Endothelial cell of umbilical vein (primary cell): Measurements from ENCODE around the gene ADCY2. TPM values are rescaled to one million over a fixed set of nuclear protein-coding genes. Genes with fewer than 3 reads are reported as not detected.
A peak's percentile ranks its signal among the peaks of the same experiment; 100 is the strongest.

Experiments
- Bru-seq: library from RNA; stranded (reverse); fragments of 400-500 nt; gene quantifications from one replicate; lab custom pipeline; 2021; lab: Mats Ljungman, UMichigan
- BruChase-seq, 2 experiments: library from RNA; stranded (reverse); fragments of 400-500 nt; gene quantifications; one replicate each; lab custom pipeline; 2021; lab: Mats Ljungman, UMichigan
- BruUV-seq: library from RNA; stranded (reverse); fragments of 400-500 nt; replicated peaks from 2 replicates; lab custom pipeline; 2021; lab: Mats Ljungman, UMichigan
- CTCF ChIA-PET: fragments of 300-600, 350-600 bp; sonication (Branson Sonifier 250); formaldehyde crosslinking; loops from one replicate; lab custom pipeline; 2021; ENCODE audit warnings: antibody characterized with exemption, inconsistent platforms; lab: Charles Lee
- POLR2A ChIA-PET: fragments of 300-600, 350-600 bp; sonication (Branson Sonifier 250); formaldehyde crosslinking; loops from one replicate; lab custom pipeline; 2021; ENCODE audit warnings: antibody characterized with exemption, inconsistent platforms; lab: Charles Lee
- DNase-seq: peaks from one replicate; pipeline ENCODE4 v3.0.0-alpha.2; 2011; ENCODE audit warnings: low read depth, low spot score
- FAIRE-seq: peaks from 2 replicates; lab custom pipeline; 2011; peaks lifted over from hg19 to GRCh38; lab: Jason Lieb, UNC
- H2AFZ ChIP-seq: 2 replicates; pipeline ENCODE4 v1.6.0; 2012; ENCODE audit warnings: low read depth, low read length, control low read depth, inconsistent platforms
- H3K27ac ChIP-seq: 2 replicates; pipeline ENCODE4 v1.5.1; 2011; ENCODE audit warnings: low read depth, mild to moderate bottlenecking, control low read depth, low read length, moderate library complexity; ENCODE audit not compliant: insufficient read depth
- H3K27me3 ChIP-seq, 2 experiments: 2 replicates each; pipeline versions ENCODE4 v1.6.0 to v1.6.1; 2011; ENCODE audit warnings: low read length in 2 of 2, mixed read lengths in 1 of 2; ENCODE audit not compliant: control insufficient read depth in 2 of 2, insufficient read depth in 2 of 2
- H3K36me3 ChIP-seq, 2 experiments: 2 replicates in 1 of 2; 3 replicates in 1 of 2; pipeline ENCODE4 v1.5.1; 2011; ENCODE audit warnings: low read length in 2 of 2, mild to moderate bottlenecking in 1 of 2, moderate library complexity in 1 of 2; ENCODE audit not compliant: control insufficient read depth in 2 of 2, insufficient read depth in 2 of 2; ENCODE audit errors: extremely low read depth in 1 of 2
- H3K4me1 ChIP-seq: 3 replicates; pipeline ENCODE4 v1.5.1; 2011; ENCODE audit warnings: mild to moderate bottlenecking, low read length; ENCODE audit not compliant: control insufficient read depth, insufficient read depth; ENCODE audit errors: extremely low read depth
- H3K4me2 ChIP-seq: 2 replicates; pipeline ENCODE4 v1.6.1; 2011; ENCODE audit warnings: low read length, control low read depth, mixed read lengths; ENCODE audit not compliant: insufficient read depth
- H3K4me3 ChIP-seq, 3 experiments: fragments of 200-600 bp in 1 of 3; sonication (generic), shearing (Covaris generic) in 1 of 3; replicated peaks in 1 of 3; 2 replicates each; pipeline ENCODE4 v1.5.1; 2011 to 2016; ENCODE audit warnings: control low read depth in 3 of 3, low read length in 3 of 3, mild to moderate bottlenecking in 2 of 3, inconsistent platforms in 1 of 3, low read depth in 1 of 3, moderate library complexity in 1 of 3; ENCODE audit not compliant: insufficient read depth in 1 of 3
- H3K79me2 ChIP-seq: 2 replicates; pipeline ENCODE4 v1.6.0; 2012; ENCODE audit warnings: low read length, inconsistent platforms; ENCODE audit not compliant: control insufficient read depth, insufficient read depth
- H3K9ac ChIP-seq: replicated peaks from 2 replicates; pipeline ENCODE3; 2011; ENCODE audit warnings: low read length, control low read depth; ENCODE audit not compliant: insufficient read depth; ENCODE audit errors: extremely low read depth
- H3K9me1 ChIP-seq: replicated peaks from 3 replicates; pipeline ENCODE4 v1.6.0; 2011; ENCODE audit warnings: mild to moderate bottlenecking, low read length; ENCODE audit not compliant: control insufficient read depth, insufficient read depth; ENCODE audit errors: extremely low read depth
- H3K9me3 ChIP-seq: replicated peaks from 2 replicates; pipeline ENCODE4 v1.5.1; 2012; ENCODE audit warnings: low read length, inconsistent platforms; ENCODE audit not compliant: control insufficient read depth, insufficient read depth
- H4K20me1 ChIP-seq: replicated peaks from 2 replicates; pipeline ENCODE3; 2011; ENCODE audit warnings: mild to moderate bottlenecking, low read length; ENCODE audit not compliant: control insufficient read depth, insufficient read depth; ENCODE audit errors: extremely low read depth
- EZH2 ChIP-seq: IDR thresholded peaks from 2 replicates; pipeline ENCODE4 v1.6.1; 2012; ENCODE audit warnings: borderline replicate concordance, low read depth, mild to moderate bottlenecking, moderate library complexity, low read length, inconsistent platforms; ENCODE audit not compliant: severe bottlenecking
- FOS ChIP-seq: IDR thresholded peaks from 2 replicates; pipeline ENCODE4 v1.6.1; 2011; ENCODE audit warnings: mild to moderate bottlenecking, low read length, moderate library complexity, borderline replicate concordance; ENCODE audit not compliant: insufficient read depth
- dilution Hi-C: fragments of 300-500 bp; cut with MboI; formaldehyde crosslinking; loops from one replicate; pipeline ENCODE4 v1.15.0; 2019; ENCODE audit warnings: low sequenced_read_pairs; ENCODE audit not compliant: extremely low pct_ligation_motif_present
- intact Hi-C: fragments of 100-400 bp; cut with micrococcal nuclease; formaldehyde crosslinking; loops from one replicate; pipeline ENCODE4 v1.10.0; 2022
- long read RNA-seq: library from polyadenylated mRNA; stranded (forward); transcript quantifications from one replicate; pipeline ENCODE4 v2.0.0, GENCODE V29; 2021
- polyA minus RNA-seq, 3 experiments: library from RNA; depleted of rRNA, polyadenylated mRNA; stranded (reverse); fragments of >200 nt; gene quantifications; 1 replicate in 1 of 3; 2 replicates in 2 of 3; pipeline ENCODE4 v1.2.3, GENCODE V29; 2011
- polyA plus RNA-seq, 4 experiments: library from polyadenylated mRNA; depleted of rRNA in 3 of 4; stranded (reverse) in 3 of 4; unstranded in 1 of 4; fragments of >200 nt; gene quantifications; 2 replicates each; pipeline versions ENCODE4 v1.2.1 to v1.2.3, GENCODE V29; 2011 to 2012; ENCODE audit warnings: missing spikeins in 1 of 4
- total RNA-seq: library from RNA; stranded (reverse); gene quantifications from 2 replicates; pipeline ENCODE4 v1.2.3, GENCODE V29; 2021
- TF ChIP-seq, protein P1 (sequence below), 2 donors: IDR thresholded peaks; 1 replicate in 1 of 2; 2 replicates in 1 of 2; pipeline ENCODE4 v1.5.1; 2011; ENCODE audit warnings: low read length in 2 of 2, mild to moderate bottlenecking in 2 of 2, moderate library complexity in 2 of 2, control low read depth in 1 of 2, inconsistent platforms in 1 of 2, low read depth in 1 of 2; ENCODE audit not compliant: insufficient read depth in 1 of 2; ENCODE audit errors: extremely low read depth in 1 of 2

ADCY2 gene
- total RNA-seq (not detected in 2 replicates), polyA plus RNA-seq (under 0.01 and 0.06 TPM in 2 replicates), polyA minus RNA-seq (0.22 TPM in 1 of 2 replicates, not detected in the other), Bru-seq, nascent RNA (percentile 3 among the genes with signal in this experiment), BruChase-seq, experiment 1, labeled RNA remaining after a 6-hour chase (not detected), BruChase-seq, experiment 2, labeled RNA remaining after a 2-hour chase (percentile 0 among the genes with signal in this experiment)
- polyA plus RNA-seq (2011; cell fraction: cytosol; rRNA removed): not detected in 2 replicates
- not detected in 2 replicates for polyA plus RNA-seq (2011; cell fraction: nucleus; rRNA removed)
- polyA plus RNA-seq (2012): not detected in 2 replicates
- not detected for polyA minus RNA-seq (2011; cell fraction: cytosol; rRNA and poly(A)+ RNA removed)
- not detected in 2 replicates for polyA minus RNA-seq (2011; cell fraction: nucleus; rRNA and poly(A)+ RNA removed)
- long read RNA-seq: 0 reads

GRCh38 chr5:7395947-7396712 is at the start of gene ADCY2:
Gene ADCY2, plus strand, starts transcription at chr5:7396138. Its CDS starts 159 bp downstream, at chr5:7396297.
- Histone ChIP-seq H3K9ac (no peak within 1 kb of the TSS), H3K9me1 (no peaks in the 10 kb centered on the region), H3K36me3 (no peaks in the 10 kb centered on the region), H3K4me3 (no peak within 1 kb of the TSS), H2AFZ (no peak within 1 kb of the TSS), H3K27ac (no peak within 1 kb of the TSS), H3K4me1 (no peaks in the 10 kb centered on the region), H3K27me3 (peaks cover 6 to 12% of the 10 kb centered on the region in 2 experiments), H3K9me3 (no peaks in the 10 kb centered on the region), H3K4me2 (no peak within 1 kb of the TSS), H3K79me2 (no peaks in the 10 kb centered on the region), H4K20me1 (no peaks in the 10 kb centered on the region)
- DNase-seq: no peak
- intact Hi-C loops (no loop called here), dilution Hi-C loops (no loop called here)
- no TSS peak for BruUV-seq
- TF ChIP-seq, protein P1, sequence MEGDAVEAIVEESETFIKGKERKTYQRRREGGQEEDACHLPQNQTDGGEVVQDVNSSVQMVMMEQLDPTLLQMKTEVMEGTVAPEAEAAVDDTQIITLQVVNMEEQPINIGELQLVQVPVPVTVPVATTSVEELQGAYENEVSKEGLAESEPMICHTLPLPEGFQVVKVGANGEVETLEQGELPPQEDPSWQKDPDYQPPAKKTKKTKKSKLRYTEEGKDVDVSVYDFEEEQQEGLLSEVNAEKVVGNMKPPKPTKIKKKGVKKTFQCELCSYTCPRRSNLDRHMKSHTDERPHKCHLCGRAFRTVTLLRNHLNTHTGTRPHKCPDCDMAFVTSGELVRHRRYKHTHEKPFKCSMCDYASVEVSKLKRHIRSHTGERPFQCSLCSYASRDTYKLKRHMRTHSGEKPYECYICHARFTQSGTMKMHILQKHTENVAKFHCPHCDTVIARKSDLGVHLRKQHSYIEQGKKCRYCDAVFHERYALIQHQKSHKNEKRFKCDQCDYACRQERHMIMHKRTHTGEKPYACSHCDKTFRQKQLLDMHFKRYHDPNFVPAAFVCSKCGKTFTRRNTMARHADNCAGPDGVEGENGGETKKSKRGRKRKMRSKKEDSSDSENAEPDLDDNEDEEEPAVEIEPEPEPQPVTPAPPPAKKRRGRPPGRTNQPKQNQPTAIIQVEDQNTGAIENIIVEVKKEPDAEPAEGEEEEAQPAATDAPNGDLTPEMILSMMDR (IDR thresholded peaks at IDR 0.05; ENCODE audit: extremely low read depth in 1 of 2, insufficient read depth in 1 of 2, low read depth in 1 of 2, low read length in 2 of 2): no peak
- TF ChIP-seq EZH2: peak; percentile 23
- TF ChIP-seq FOS: no peak
- FAIRE-seq: no peak
- ChIA-PET CTCF (no interaction called here), POLR2A (no interaction called here)
